Measurements from ENCODE around the gene GLT8D1.
A peak's percentile ranks its signal among the peaks of the same experiment; 100 is the strongest.

Gene GLT8D1

DNA sequence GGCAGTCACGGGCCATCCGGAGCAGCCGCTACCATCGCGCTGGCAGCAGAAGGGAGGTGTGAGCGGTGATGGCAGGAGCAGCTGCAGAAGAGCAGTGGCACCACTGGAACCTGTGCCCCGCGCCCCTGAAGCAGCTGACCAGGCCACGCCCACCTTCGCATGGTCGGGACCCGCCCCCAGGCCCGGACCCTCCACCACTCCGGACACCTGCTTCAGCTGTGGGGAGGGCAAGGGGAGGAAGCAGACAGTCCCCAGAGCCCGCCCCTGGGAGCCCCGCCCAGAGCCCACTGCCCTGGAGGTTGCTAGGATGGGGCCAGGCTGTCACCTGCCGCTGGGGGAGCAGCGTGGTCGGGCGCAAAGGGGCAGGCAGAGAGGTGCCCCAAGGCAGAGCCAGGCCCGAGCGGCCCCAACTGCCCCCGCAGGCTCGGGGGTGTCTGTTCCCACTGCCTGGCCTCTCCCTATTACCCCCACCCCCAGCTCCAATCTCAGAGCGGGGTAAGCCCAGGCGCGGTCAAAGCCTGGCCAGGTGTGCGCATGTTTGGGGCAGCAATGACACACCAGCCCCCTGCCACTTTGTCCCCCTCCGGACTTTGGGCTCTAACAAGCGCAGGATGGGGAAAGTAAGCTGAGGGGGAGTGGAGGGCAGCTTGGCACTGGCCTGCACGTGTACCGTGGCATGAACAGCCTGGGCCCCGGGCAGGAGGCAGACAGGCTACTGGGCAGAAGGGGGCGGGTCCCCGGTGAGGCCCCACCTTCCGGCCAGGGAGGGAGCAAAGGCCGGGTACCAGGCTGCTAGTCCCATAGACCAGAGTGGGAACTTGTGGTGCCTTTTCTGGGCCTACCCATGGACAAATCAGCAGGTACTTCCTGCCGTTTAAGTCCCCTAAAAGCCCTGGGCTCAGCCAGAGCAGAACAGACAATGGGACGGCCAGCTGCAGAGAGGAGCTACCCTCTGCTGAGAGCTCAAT is 9.0 kb upstream of the GLT8D1 start:
- no peak overlapping the region for H3K9ac ChIP-seq
- H3K27me3 ChIP-seq = no peaks in the 10 kb centered on the region
- peaks cover 74% of the 10 kb centered on the region for H3K36me3 ChIP-seq
- peaks cover 27% of the 10 kb centered on the region for H3K9me3 ChIP-seq
- H3K4me2 ChIP-seq = peak overlapping the region; percentile 21; the same call in 1 of the 2 replicates
- peak overlapping the region; percentile 57 for H3K27ac ChIP-seq
- peaks cover 48% of the 10 kb centered on the region for H3K4me1 ChIP-seq
- TF ChIP-seq Cebpa-rat (IDR thresholded peaks at IDR 0.05) = no peak
- H3K4me3 ChIP-seq = no peak overlapping the region
- no peaks in the 10 kb centered on the region for H4K20me1 ChIP-seq

DNA sequence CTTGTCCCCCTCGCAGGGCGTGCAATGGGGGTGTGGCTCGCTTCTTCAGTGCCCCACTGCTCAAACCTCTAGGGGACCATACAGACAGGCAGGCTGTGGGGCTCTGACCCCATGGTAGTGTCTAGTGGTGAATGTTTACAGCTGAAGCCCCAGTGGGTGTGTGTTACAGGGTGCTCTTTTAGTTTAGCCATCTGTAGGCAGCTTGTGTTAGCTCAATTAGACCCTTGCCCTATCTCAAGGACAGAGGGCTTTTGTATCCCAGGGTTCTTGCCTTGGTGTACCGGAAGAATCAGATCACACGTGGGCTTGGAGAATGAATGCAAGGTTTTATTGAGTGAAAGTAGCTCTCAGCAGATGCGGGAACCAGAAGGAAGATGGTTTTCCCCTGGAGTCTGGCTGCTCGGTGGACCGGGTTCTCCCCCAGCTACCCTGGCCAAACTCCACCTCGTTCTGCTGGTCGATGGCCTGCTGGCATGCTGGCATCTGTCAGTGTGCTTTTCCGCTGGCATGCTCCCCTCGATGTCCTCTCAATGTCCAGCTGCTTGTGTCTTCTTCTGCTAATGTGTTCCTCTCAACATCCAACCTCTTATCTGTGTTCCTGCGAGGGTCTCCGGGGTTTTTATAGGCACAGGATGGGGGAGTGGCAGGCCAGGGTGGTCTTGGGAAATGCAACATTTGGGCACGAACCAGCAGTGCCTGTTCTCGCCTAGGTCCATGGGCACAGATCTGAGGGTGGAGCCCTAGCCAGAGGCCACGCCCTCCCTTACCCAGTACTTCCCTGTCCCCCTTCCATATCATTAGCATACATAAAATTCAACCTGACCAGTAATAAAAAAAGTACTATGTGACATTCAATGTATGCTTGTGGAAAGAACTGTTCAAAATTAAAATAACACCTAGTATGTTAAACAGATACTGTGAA is 7.0 kb upstream of the GLT8D1 start:
- Histone ChIP-seq H4K20me1 (no peaks in the 10 kb centered on the region; the same call in 1 of the 2 replicates), H3K4me3 (no peak overlapping the region), H3K36me3 (peaks cover 73% of the 10 kb centered on the region), H3K4me1 (peaks cover 46% of the 10 kb centered on the region), H3K9me3 (peaks cover 11% of the 10 kb centered on the region; the same call in 1 of the 2 replicates), H3K27me3 (no peaks in the 10 kb centered on the region), H3K27ac (no peak overlapping the region), H3K4me2 (no peak overlapping the region), H3K9ac (no peak overlapping the region)
- TF ChIP-seq Cebpa-rat (IDR thresholded peaks at IDR 0.05) = no peak

GRCh38 chr3:52710512-52710911 is 4.9 kb upstream of the GLT8D1 start:
- Histone ChIP-seq H3K9me3 (peaks cover 8% of the 10 kb centered on the region; the same call in 1 of the 2 replicates), H3K36me3 (peaks cover 57% of the 10 kb centered on the region), H3K4me1 (peaks cover 47% of the 10 kb centered on the region), H3K27me3 (no peaks in the 10 kb centered on the region), H3K27ac (no peak overlapping the region), H3K4me2 (no peak overlapping the region), H3K4me3 (no peak overlapping the region), H3K9ac (no peak overlapping the region), H4K20me1 (peaks cover 10% of the 10 kb centered on the region; the same call in 1 of the 2 replicates)
- no peak for TF ChIP-seq Cebpa-rat (IDR thresholded peaks at IDR 0.05)

- peaks cover 34% of the 10 kb centered on the region for H3K36me3 ChIP-seq
- H3K4me2 ChIP-seq = peak overlapping the region; percentile 97
- peaks cover 10% of the 10 kb centered on the region; the same call in 1 of the 2 replicates for H4K20me1 ChIP-seq
- TF ChIP-seq Cebpa-rat (IDR thresholded peaks at IDR 0.05) = no peak
- H3K9me3 ChIP-seq = peaks cover 6% of the 10 kb centered on the region; the same call in 1 of the 2 replicates
- no peak overlapping the region for H3K27ac ChIP-seq
- H3K9ac ChIP-seq = peak overlapping the region; percentile 91; the same call in 1 of the 2 replicates
- no peaks in the 10 kb centered on the region for H3K27me3 ChIP-seq
- peaks cover 48% of the 10 kb centered on the region for H3K4me1 ChIP-seq
- H3K4me3 ChIP-seq = peak overlapping the region; percentile 77
These were observed 2.0 kb upstream of the GLT8D1 start for GRCh38 chr3:52707585-52707984.

DNA sequence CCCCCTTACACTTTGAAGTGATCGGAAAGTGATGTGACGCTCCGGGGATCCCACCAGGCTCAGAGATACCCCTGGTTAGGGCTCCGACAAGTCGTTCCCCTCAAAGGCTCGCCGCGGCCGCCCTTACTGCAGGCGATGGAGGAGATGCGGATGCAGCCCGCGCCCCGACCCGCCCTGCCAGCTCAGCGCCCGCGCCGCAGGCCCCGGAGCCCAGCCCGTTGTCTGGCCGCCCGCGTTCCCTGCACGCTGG is 228 bp downstream of the GLT8D1 start:
- H4K20me1 ChIP-seq = peaks cover 10% of the 10 kb centered on the region; the same call in 1 of the 2 replicates
- H3K4me1 ChIP-seq = peaks cover 43% of the 10 kb centered on the region
- no peak for TF ChIP-seq Cebpa-rat (IDR thresholded peaks at IDR 0.05)
- peaks cover 20% of the 10 kb centered on the region for H3K36me3 ChIP-seq
- peak overlapping the region; percentile 77 for H3K4me3 ChIP-seq
- H3K4me2 ChIP-seq = peak overlapping the region; percentile 97
- no peaks in the 10 kb centered on the region for H3K27me3 ChIP-seq
- H3K9ac ChIP-seq = peak overlapping the region; percentile 91
- H3K27ac ChIP-seq = peak overlapping the region; percentile 87
- H3K9me3 ChIP-seq = no peaks in the 10 kb centered on the region

- Histone ChIP-seq H3K4me2 (peak overlapping the region; percentile 97), H3K4me1 (peaks cover 42% of the 10 kb centered on the region), H3K9me3 (no peaks in the 10 kb centered on the region), H3K27me3 (no peaks in the 10 kb centered on the region), H3K27ac (peak overlapping the region; percentile 87), H3K36me3 (peaks cover 22% of the 10 kb centered on the region), H3K4me3 (peak overlapping the region; percentile 77), H3K9ac (peak overlapping the region; percentile 91), H4K20me1 (peaks cover 11% of the 10 kb centered on the region; the same call in 1 of the 2 replicates)
- no peak for TF ChIP-seq Cebpa-rat (IDR thresholded peaks at IDR 0.05)
These were observed 767 bp downstream of the GLT8D1 start for GRCh38 chr3:52704611-52705437.

DNA sequence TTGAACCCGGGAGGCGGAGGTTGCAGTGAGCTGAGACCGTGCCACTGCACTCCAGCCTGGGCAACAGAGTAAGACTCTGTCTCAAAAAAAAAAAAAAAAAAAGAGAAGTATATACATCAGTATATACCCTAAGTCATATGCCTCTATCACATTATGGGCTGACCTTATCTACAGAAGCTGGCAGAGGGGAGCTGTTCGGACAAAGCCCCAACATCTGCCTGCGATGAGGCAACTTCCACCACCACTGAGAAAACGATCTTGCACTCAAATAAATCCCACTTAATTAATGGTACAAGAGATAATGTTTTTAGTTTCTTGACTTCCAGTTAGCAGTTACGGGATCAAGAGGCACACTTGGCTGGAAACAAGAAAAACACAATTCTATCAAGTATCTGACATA is 2.2 kb downstream of the GLT8D1 start:
- no peak for TF ChIP-seq Cebpa-rat (IDR thresholded peaks at IDR 0.05)
- Histone ChIP-seq H3K4me2 (peak overlapping the region; percentile 97), H4K20me1 (peaks cover 19% of the 10 kb centered on the region; the same call in 1 of the 2 replicates), H3K4me1 (peaks cover 36% of the 10 kb centered on the region), H3K9me3 (no peaks in the 10 kb centered on the region), H3K4me3 (no peak overlapping the region), H3K9ac (no peak overlapping the region), H3K36me3 (peaks cover 20% of the 10 kb centered on the region; the same call in 1 of the 2 replicates), H3K27me3 (no peaks in the 10 kb centered on the region), H3K27ac (0 out of 2 replicates have a peak overlapping the region, but pooled peaks have one; percentile 87)

DNA sequence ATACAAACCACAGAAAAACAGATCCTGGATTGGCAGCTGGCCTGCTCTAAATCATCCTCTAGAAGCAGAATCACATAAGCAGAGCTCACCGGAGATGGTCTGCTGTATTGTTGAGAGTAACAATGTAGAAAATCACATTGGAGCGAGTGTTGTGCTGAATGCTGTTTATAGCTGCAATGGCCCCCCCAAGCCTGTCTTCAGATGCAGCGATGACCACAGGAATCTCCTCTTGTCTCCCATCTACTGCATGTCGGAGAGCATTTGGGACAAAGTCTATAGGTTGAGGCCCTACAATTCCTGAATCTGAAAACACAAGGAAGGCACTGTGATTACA is 8.0 kb downstream of the GLT8D1 start:
- no peak overlapping the region for H3K4me2 ChIP-seq
- H3K9ac ChIP-seq = no peak overlapping the region
- H3K4me1 ChIP-seq = peaks cover 4% of the 10 kb centered on the region; the same call in 1 of the 2 replicates
- H3K27ac ChIP-seq = no peak overlapping the region
- no peak for TF ChIP-seq Cebpa-rat (IDR thresholded peaks at IDR 0.05)
- H3K4me3 ChIP-seq = no peak overlapping the region
- peaks cover 64% of the 10 kb centered on the region for H4K20me1 ChIP-seq
- H3K36me3 ChIP-seq = peaks cover 72% of the 10 kb centered on the region
- no peaks in the 10 kb centered on the region for H3K27me3 ChIP-seq
- no peaks in the 10 kb centered on the region for H3K9me3 ChIP-seq
